NCI-H2196 (cell line): ENCODE data around the gene ATP6V0D1.
A peak's percentile ranks its signal among the peaks of the same experiment; 100 is the strongest.

Source experiments
- DNase-seq: peaks from one replicate; lab custom pipeline; 2025; ENCODE audit not compliant: unreplicated experiment; lab: John Stamatoyannopoulos, UW

ATP6V0D1 gene

DNA sequence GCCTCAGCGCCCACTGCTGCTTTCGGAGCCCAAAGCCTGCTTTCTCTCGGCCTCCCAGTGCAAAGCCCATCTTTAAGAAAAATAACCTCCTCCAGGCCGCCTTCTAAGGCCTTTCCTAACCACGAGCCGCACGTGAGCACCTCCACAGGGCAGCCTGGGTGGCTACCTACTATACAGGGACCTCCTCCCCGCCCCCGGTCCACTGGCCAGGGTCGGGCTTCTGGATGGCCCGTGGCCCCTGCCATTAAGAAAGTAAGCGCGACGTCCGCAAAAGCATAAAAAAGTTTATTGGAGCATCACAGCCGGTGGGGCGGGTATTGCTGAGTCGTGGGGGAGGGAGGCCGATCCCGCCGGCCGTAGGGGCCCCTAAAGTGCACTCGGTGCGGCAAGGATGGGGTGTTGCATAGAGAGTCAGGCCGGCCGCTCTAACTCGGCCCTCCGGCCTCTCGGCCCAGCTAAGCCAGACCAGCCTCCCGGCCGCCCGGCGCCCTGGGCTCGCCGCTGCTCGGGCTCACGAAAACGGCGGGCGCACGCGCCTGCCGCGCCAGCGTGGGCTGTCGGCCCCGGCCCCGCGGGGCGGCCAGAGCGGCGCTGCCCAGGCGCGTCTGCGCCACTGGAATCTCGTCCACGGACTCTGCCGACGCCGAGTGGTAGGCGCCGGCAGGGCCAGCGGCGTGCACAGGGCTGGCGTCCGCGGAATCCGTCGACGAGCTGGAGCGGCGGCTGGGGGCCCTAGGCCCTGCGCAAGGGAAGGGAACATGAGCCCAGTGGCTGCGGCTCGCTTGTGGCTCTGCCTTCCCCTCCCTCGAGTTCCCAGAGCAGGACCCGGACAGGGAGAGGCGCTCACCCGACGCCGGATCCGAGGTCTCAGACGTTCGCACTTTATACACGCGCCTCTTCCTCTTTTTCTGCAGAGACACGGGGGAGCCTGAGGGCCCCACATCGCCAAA is 86.5 kb downstream of the ATP6V0D1 start:
- DNase-seq = no peak

DNA sequence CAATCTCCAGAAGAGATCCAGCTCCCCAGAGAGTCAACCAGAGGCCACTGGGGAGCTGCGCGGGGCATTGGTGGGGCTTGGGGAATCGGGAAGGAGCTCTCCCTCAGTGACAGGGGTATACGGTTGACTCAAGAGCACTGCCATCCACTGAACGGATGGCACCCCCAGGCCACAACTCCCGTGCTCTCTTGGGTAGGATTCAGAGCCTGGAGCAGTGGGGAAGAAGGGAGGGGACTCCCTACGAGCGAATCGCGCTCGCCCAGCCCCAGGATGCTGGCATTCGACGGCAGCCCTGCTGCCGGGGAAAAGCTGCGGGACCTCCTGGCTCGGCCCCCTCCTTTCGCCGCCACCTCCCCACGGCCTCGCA is 87.2 kb downstream of the ATP6V0D1 start:
- DNase-seq = no peak

DNA sequence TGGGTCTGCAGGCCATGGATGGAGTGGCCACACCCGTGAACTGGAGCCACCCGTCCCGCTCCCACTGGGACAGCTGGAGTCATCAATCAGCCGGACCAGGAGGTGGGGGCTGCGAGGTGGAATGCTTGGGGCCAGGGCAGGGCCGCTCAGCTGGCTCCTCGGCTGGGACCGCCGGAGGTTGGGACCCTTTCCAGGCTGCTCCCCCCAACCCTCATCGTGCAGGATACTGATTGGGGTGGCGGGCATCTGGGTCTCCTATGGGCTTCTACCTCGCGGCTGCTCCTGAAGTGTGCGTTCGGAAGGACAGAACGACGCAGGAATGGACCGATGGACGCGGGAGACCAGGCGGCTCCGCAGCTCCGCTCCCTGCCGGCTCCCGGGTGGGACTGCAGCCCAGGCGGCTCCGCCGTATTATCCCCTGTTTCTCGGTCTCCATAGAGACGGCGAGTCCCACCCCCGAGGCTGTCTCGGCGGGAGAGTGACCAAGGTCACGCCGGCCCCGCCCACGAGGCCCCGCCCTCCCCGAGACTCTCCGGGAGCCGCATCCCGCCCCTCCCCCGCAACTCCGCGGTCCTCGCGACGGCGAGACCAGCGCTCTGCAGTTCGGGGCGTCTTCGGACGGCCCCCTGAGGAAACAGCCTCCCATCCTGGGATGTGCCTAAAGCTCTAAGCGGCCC is 87.7 kb downstream of the ATP6V0D1 start, which contains the start of gene TPPP3:
Gene TPPP3 (minus strand): TSS at position 388 of the 677 bp plus-strand sequence. CDS start 2,387 bp downstream, outside the sequence.
- peak; percentile 71 for DNase-seq

DNA sequence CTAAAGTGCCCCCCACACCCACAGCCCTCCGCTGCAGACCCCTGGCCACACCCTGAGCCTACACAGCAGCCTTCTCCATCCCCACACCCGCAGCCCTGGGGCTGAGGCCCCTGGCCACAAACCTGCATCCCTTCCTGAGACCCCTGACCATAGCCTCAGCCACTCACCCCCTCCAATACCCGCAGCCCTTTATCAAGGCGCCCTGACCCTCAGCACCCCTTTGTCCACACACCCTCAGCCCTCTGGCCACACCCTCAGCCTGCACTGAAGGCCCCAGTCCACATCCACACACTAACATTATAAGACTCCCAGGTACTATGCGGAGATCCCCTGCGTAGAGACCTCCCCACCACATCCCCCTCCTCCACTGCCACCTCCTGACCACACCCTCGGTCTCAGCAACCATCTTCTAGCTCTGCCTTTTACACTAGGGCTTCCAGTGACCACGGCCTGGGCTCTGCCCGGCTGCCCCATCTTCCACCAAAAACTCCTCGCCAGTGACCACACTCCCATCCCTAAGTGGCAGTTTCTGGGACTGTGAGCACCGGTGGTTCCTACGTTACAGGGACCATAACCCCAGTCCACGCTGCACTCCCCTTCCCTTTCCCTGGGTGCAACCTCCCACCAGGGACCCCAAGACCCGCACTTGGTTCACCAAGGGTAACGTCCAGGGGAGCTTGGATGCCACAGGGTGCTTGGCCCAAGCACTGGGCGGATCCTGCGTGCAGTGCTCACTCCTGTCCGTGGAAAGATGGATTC is 88.5 kb downstream of the ATP6V0D1 start:
- no peak for DNase-seq

DNA sequence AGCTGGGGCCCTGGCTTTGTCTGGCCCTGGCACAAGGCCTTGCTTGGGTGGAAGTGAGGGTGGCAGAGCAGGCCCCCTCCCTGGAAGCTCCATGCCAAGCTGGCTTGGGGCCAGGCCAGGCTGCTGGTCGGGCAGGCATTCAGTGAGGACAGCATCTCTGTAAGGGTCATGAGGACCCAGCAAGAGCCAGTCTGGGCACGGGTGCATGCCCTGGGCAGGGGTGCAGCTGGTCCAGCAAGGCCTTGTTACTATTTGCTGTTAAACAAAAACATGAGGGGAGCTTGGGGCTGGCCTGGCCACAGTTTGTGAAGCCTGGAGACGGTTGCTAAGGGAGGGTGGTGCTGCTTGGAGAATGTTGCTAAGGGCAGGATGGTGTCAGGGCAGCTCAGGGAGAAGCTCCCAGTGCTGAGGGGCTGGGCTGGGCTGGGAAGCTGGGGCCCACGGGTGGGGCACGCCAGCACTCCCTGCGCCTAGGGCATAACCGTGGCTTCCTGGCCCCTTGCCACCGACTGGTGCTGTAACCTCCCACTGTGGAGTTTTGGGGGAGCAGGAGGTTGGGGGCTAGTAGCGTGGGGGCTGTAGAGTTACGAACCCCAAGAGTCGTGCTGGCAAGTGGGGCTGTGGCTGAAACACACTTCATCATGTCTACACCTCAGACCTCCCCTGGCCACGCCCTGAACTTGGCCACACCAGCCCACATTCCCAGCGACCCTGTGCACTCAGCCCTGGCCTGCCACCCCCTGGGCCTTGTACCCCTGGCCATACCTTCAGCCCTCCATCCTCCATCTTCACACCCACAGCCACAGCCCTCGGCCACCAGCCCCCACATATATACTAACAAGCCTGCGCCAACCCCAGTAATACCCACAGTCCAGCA is 89.3 kb downstream of the ATP6V0D1 start:
- peak; percentile 69 for DNase-seq

DNA sequence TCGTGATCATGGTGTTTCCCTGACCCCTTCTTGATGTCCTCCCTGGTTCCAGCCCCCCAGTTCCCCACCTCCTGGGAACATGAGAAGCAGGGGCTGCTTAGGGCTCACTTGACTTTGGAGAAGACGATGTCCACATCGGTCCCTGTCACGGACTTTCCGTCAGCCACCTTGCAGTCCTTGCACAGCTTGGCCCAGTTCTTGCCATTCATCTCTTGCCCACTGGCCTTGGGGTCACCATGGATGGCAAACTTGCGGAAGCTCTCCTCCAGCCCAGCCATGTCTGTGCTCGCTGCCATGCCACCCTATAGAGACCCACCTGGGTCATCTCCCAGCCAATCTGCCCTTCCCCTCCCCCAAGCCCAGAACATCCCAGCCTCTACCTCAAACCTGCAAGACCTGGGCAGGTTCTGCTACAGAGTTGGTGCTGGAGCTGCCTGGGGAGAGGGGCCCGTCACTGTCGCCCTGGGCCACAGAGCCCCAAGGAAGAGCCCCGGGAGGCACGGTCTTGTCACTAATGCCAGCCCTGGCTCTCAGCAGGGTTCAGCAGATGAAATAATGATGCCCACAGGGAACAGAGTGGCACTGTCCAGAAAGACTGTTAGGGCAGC is 90.0 kb downstream of the ATP6V0D1 start:
- DNase-seq = no peak

DNA sequence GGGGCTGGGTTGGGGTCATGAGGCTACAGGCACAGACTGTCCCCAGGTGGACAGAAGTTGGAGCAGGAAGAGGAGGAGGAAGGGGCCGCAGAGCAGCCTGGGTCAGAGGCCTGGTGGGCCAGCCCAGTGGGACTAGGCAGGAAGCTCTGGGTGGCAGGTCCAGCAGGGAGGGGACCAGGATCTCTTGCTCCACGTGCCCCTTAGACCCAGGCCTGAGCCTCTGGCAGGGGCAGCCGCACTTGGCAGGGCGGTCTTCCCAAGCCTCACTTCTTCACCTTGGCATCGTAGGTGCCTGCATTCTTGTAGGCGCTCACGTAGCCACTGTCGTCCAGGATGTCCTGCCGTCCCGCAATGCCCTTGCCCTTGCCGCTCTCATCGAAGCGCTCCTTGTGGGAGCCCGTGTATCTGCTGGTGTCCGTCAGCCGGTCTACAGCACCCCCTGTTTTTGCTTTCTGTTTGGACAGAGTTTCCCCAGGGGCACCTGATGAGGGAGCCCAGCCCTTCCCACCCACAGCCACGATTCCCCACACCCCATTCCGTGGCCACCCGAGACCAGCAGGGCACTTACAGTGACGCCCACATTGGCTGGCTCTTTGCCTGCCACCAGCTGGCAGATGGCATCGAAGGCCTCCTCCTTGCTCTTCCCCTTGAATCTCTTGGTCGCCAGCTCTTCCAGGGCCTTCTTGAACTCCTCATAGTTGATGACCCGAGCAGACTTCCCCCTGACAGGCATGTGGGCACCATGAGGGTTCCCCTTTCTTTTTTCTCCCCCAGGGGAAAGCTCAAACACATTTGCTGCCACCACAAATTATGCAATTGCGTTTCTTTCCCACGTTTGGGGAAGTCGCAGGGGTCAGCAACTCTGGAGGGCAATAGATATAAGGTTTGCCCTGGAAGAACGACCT is 90.8 kb downstream of the ATP6V0D1 start:
- DNase-seq = no peak

DNA sequence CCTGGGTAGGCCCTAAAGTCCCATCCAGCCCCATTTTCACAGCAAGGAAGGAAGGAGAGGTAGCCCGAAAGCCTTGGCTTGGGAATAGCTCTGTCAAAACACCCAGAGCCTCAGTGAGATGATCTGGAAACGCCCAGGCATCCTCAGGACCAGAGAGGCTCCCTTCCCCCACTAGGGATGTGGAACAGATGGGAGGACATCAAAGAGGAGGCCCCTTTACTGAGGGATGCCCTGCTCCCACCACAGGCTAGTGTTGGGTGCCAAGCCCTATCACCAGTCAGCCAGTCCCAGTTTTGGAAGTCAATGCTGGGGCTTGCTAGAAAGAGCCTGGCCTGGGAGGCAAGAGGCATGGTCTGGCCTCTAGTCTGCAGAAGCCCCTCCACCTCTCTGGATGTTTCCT is 92.4 kb downstream of the ATP6V0D1 start:
- no peak for DNase-seq

DNA sequence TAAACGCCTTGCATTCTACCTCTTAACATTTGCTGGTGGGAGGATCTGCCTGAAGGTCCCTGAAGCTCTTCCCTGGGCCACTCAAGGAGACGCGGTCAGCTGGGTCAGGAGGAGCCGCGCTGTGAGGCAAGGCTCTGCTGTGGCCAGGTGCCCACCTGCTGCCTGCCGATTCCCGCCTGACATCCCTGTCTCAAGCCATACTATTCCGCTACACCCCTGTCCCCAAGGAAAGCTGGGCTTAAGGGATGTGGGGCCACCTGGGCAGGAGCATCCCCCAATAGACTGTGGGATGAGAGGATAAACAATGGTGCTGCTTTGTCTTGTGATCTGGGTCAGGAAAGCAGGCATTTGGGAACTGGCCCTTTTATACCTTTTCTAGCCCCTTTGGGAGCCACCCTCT is 92.8 kb downstream of the ATP6V0D1 start:
- DNase-seq = no peak
